Endothelial cell of umbilical vein (primary cell): ENCODE measurements around the gene C11orf71. TPM values are rescaled to one million over a fixed set of nuclear protein-coding genes. Genes with fewer than 3 reads are reported as not detected.

Source experiments
- BruUV-seq: library from RNA; stranded (reverse); fragments of 400-500 nt; replicated peaks from 2 replicates; lab custom pipeline; 2021; lab: Mats Ljungman, UMichigan
- CTCF ChIA-PET: fragments of 300-600, 350-600 bp; sonication (Branson Sonifier 250); formaldehyde crosslinking; loops from one replicate; lab custom pipeline; 2021; ENCODE audit warnings: antibody characterized with exemption, inconsistent platforms; lab: Charles Lee
- POLR2A ChIA-PET: fragments of 300-600, 350-600 bp; sonication (Branson Sonifier 250); formaldehyde crosslinking; loops from one replicate; lab custom pipeline; 2021; ENCODE audit warnings: antibody characterized with exemption, inconsistent platforms; lab: Charles Lee
- DNase-seq: peaks from one replicate; pipeline ENCODE4 v3.0.0-alpha.2; 2011; ENCODE audit warnings: low read depth, low spot score
- FAIRE-seq: peaks from 2 replicates; lab custom pipeline; 2011; peaks lifted over from hg19 to GRCh38; lab: Jason Lieb, UNC
- H2AFZ ChIP-seq: 2 replicates; pipeline ENCODE4 v1.6.0; 2012; ENCODE audit warnings: low read depth, low read length, control low read depth, inconsistent platforms
- H3K27ac ChIP-seq: 2 replicates; pipeline ENCODE4 v1.5.1; 2011; ENCODE audit warnings: low read depth, mild to moderate bottlenecking, control low read depth, low read length, moderate library complexity; ENCODE audit not compliant: insufficient read depth
- H3K27me3 ChIP-seq, 2 experiments: 2 replicates each; pipeline versions ENCODE4 v1.6.0 to v1.6.1; 2011; ENCODE audit warnings: low read length in 2 of 2, mixed read lengths in 1 of 2; ENCODE audit not compliant: control insufficient read depth in 2 of 2, insufficient read depth in 2 of 2
- H3K36me3 ChIP-seq, 2 experiments: 2 replicates in 1 of 2; 3 replicates in 1 of 2; pipeline ENCODE4 v1.5.1; 2011; ENCODE audit warnings: low read length in 2 of 2, mild to moderate bottlenecking in 1 of 2, moderate library complexity in 1 of 2; ENCODE audit not compliant: control insufficient read depth in 2 of 2, insufficient read depth in 2 of 2; ENCODE audit errors: extremely low read depth in 1 of 2
- H3K4me1 ChIP-seq: 3 replicates; pipeline ENCODE4 v1.5.1; 2011; ENCODE audit warnings: mild to moderate bottlenecking, low read length; ENCODE audit not compliant: control insufficient read depth, insufficient read depth; ENCODE audit errors: extremely low read depth
- H3K4me2 ChIP-seq: 2 replicates; pipeline ENCODE4 v1.6.1; 2011; ENCODE audit warnings: low read length, control low read depth, mixed read lengths; ENCODE audit not compliant: insufficient read depth
- H3K4me3 ChIP-seq, 3 experiments: fragments of 200-600 bp in 1 of 3; sonication (generic), shearing (Covaris generic) in 1 of 3; replicated peaks in 1 of 3; 2 replicates each; pipeline ENCODE4 v1.5.1; 2011 to 2016; ENCODE audit warnings: control low read depth in 3 of 3, low read length in 3 of 3, mild to moderate bottlenecking in 2 of 3, inconsistent platforms in 1 of 3, low read depth in 1 of 3, moderate library complexity in 1 of 3; ENCODE audit not compliant: insufficient read depth in 1 of 3
- H3K79me2 ChIP-seq: 2 replicates; pipeline ENCODE4 v1.6.0; 2012; ENCODE audit warnings: low read length, inconsistent platforms; ENCODE audit not compliant: control insufficient read depth, insufficient read depth
- H3K9ac ChIP-seq: replicated peaks from 2 replicates; pipeline ENCODE3; 2011; ENCODE audit warnings: low read length, control low read depth; ENCODE audit not compliant: insufficient read depth; ENCODE audit errors: extremely low read depth
- H3K9me1 ChIP-seq: replicated peaks from 3 replicates; pipeline ENCODE4 v1.6.0; 2011; ENCODE audit warnings: mild to moderate bottlenecking, low read length; ENCODE audit not compliant: control insufficient read depth, insufficient read depth; ENCODE audit errors: extremely low read depth
- H3K9me3 ChIP-seq: replicated peaks from 2 replicates; pipeline ENCODE4 v1.5.1; 2012; ENCODE audit warnings: low read length, inconsistent platforms; ENCODE audit not compliant: control insufficient read depth, insufficient read depth
- H4K20me1 ChIP-seq: replicated peaks from 2 replicates; pipeline ENCODE3; 2011; ENCODE audit warnings: mild to moderate bottlenecking, low read length; ENCODE audit not compliant: control insufficient read depth, insufficient read depth; ENCODE audit errors: extremely low read depth
- EZH2 ChIP-seq: IDR thresholded peaks from 2 replicates; pipeline ENCODE4 v1.6.1; 2012; ENCODE audit warnings: borderline replicate concordance, low read depth, mild to moderate bottlenecking, moderate library complexity, low read length, inconsistent platforms; ENCODE audit not compliant: severe bottlenecking
- FOS ChIP-seq: IDR thresholded peaks from 2 replicates; pipeline ENCODE4 v1.6.1; 2011; ENCODE audit warnings: mild to moderate bottlenecking, low read length, moderate library complexity, borderline replicate concordance; ENCODE audit not compliant: insufficient read depth
- GATA2 ChIP-seq: IDR thresholded peaks from 2 replicates; pipeline ENCODE4 v1.7.0; 2011; ENCODE audit warnings: low read depth, mild to moderate bottlenecking, moderate library complexity, mixed read lengths, low read length; ENCODE audit not compliant: insufficient read length, insufficient read depth
- JUN ChIP-seq: IDR thresholded peaks from 2 replicates; pipeline ENCODE4 v1.6.1; 2011; ENCODE audit warnings: borderline replicate concordance, low read depth; ENCODE audit not compliant: insufficient read length, insufficient read depth
- MYC ChIP-seq: IDR thresholded peaks from one replicate; pipeline ENCODE4 v1.6.1; 2011; ENCODE audit warnings: mild to moderate bottlenecking, low read depth, low read length
- POLR2A ChIP-seq: IDR thresholded peaks from 2 replicates; pipeline ENCODE4 v1.6.1; 2012; ENCODE audit warnings: low read depth, mild to moderate bottlenecking, control low read depth, low read length
- POLR2AphosphoS5 ChIP-seq: IDR thresholded peaks from 2 replicates; pipeline ENCODE4 v1.6.1; 2012; ENCODE audit warnings: low read depth, mild to moderate bottlenecking, control low read depth, low read length, moderate library complexity; ENCODE audit not compliant: insufficient read depth
- dilution Hi-C: fragments of 300-500 bp; cut with MboI; formaldehyde crosslinking; loops from one replicate; pipeline ENCODE4 v1.15.0; 2019; ENCODE audit warnings: low sequenced_read_pairs; ENCODE audit not compliant: extremely low pct_ligation_motif_present
- intact Hi-C: fragments of 100-400 bp; cut with micrococcal nuclease; formaldehyde crosslinking; loops from one replicate; pipeline ENCODE4 v1.10.0; 2022
- polyA plus RNA-seq, 4 experiments: library from polyadenylated mRNA; depleted of rRNA in 3 of 4; stranded (reverse) in 3 of 4; unstranded in 1 of 4; fragments of >200 nt; gene quantifications; 2 replicates each; pipeline versions ENCODE4 v1.2.1 to v1.2.3, GENCODE V29; 2011 to 2012; ENCODE audit warnings: missing spikeins in 1 of 4
- total RNA-seq: library from RNA; stranded (reverse); gene quantifications from 2 replicates; pipeline ENCODE4 v1.2.3, GENCODE V29; 2021
- TF ChIP-seq, protein P1 (sequence below), 2 donors: IDR thresholded peaks; 1 replicate in 1 of 2; 2 replicates in 1 of 2; pipeline ENCODE4 v1.5.1; 2011; ENCODE audit warnings: low read length in 2 of 2, mild to moderate bottlenecking in 2 of 2, moderate library complexity in 2 of 2, control low read depth in 1 of 2, inconsistent platforms in 1 of 2, low read depth in 1 of 2; ENCODE audit not compliant: insufficient read depth in 1 of 2; ENCODE audit errors: extremely low read depth in 1 of 2

The C11orf71 gene
- total and polyA plus RNA-seq, 2 donors (not counting 3 experiments of a cell fraction or from before 2014, with no cell fraction given), result 4.0 to 6.9 TPM

DNA sequence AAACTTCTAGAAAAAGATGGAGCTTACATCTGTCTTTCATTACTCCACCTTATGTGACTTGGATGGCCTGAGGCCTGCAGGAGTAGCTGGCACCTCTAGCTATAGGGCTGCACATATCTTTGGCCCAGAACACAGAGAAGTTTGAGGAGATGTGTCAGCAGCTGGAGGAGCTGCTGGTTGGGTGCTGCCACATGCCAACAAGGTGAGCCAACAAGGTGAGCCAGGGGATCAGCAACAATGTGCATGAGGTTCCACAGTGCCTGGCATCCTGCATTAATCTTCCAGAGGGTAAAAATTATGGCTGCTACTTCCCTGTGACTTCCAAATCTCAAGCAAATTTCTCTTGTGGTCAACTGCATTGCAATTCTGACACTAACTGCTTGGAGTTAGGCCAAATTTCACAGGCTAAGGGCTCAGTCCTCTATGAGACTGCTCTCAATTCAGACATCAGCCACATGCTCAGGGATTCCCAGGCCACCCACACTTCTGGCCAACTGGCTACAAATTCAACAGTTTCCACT lies 16.2 kb upstream of the C11orf71 start:
- Histone ChIP-seq H3K9me3 (no peaks in the 10 kb centered on the region), H3K4me3 (no peak overlapping the region), H3K4me1 (no peaks in the 10 kb centered on the region), H3K9ac (no peak overlapping the region), H2AFZ (no peak overlapping the region), H4K20me1 (no peaks in the 10 kb centered on the region), H3K36me3 (no peaks in the 10 kb centered on the region), H3K27me3 (no peaks in the 10 kb centered on the region), H3K27ac (no peak overlapping the region), H3K9me1 (no peaks in the 10 kb centered on the region), H3K79me2 (no peaks in the 10 kb centered on the region), H3K4me2 (no peak overlapping the region)
- TF ChIP-seq GATA2 (no peak), JUN (no peak), MYC (no peak), POLR2AphosphoS5 (no peak), FOS (no peak), POLR2A (no peak), EZH2 (no peak)
- TF ChIP-seq, protein P1, sequence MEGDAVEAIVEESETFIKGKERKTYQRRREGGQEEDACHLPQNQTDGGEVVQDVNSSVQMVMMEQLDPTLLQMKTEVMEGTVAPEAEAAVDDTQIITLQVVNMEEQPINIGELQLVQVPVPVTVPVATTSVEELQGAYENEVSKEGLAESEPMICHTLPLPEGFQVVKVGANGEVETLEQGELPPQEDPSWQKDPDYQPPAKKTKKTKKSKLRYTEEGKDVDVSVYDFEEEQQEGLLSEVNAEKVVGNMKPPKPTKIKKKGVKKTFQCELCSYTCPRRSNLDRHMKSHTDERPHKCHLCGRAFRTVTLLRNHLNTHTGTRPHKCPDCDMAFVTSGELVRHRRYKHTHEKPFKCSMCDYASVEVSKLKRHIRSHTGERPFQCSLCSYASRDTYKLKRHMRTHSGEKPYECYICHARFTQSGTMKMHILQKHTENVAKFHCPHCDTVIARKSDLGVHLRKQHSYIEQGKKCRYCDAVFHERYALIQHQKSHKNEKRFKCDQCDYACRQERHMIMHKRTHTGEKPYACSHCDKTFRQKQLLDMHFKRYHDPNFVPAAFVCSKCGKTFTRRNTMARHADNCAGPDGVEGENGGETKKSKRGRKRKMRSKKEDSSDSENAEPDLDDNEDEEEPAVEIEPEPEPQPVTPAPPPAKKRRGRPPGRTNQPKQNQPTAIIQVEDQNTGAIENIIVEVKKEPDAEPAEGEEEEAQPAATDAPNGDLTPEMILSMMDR (IDR thresholded peaks at IDR 0.05; ENCODE audit: extremely low read depth in 1 of 2, insufficient read depth in 1 of 2, low read depth in 1 of 2, low read length in 2 of 2), result no peak
- DNase-seq, result no peak
- intact Hi-C loops (no loop called here), dilution Hi-C loops (no loop called here)
- no peak for FAIRE-seq
- POLR2A ChIA-PET, result no interaction called here
- BruUV-seq, result no TSS peak
- CTCF ChIA-PET, result no interaction called here
